VCaP (cell line): ENCODE results near the gene GGACT.

Experiments
- H3K27ac ChIP-seq: fragments of 450-650 bp; 2 replicates; pipeline ENCODE4 v1.5.1; 2017
- CTCF ChIP-seq: fragments of 450-650 bp; conservative IDR thresholded peaks from 2 replicates; pipeline ENCODE4 v1.5.1; 2017; ENCODE audit warnings: mild to moderate bottlenecking, moderate library complexity

GGACT gene

GRCh38 chr13:100510208-100510957, 78.2 kb downstream of the GGACT start:
- no peak for TF ChIP-seq CTCF
- H3K27ac ChIP-seq = no peak overlapping the region

- no peak for TF ChIP-seq CTCF
- no peak overlapping the region for H3K27ac ChIP-seq
Measured at GRCh38 chr13:100508996-100509395, 79.6 kb downstream of the GGACT start.

GRCh38 chr13:100508455-100508854, 80.1 kb downstream of the GGACT start:
- no peak for TF ChIP-seq CTCF
- H3K27ac ChIP-seq = no peak overlapping the region

- no peak for TF ChIP-seq CTCF
- H3K27ac ChIP-seq = no peak overlapping the region
Measured at GRCh38 chr13:100506600-100507422, 81.8 kb downstream of the GGACT start.

- no peak overlapping the region for H3K27ac ChIP-seq
- TF ChIP-seq CTCF = no peak
Measured at GRCh38 chr13:100506154-100506553, 82.4 kb downstream of the GGACT start.

GRCh38 chr13:100503622-100504021, 85.0 kb downstream of the GGACT start:
- no peak for TF ChIP-seq CTCF
- no peak overlapping the region for H3K27ac ChIP-seq

- TF ChIP-seq CTCF = no peak
- no peak overlapping the region for H3K27ac ChIP-seq
Measured at GRCh38 chr13:100502446-100502845, 86.1 kb downstream of the GGACT start.
